H9 (cell line): Measurements from ENCODE around the gene BAIAP2L1. TPM values are rescaled to one million over a fixed set of nuclear protein-coding genes. Genes with fewer than 3 reads are reported as not detected.
"Not testable (repeated sequence)": the region's sequence is repeated elsewhere in the genome, so short reads cannot be mapped to it uniquely, and the experiment has no call there.

Source experiments
- DNase-seq: peaks from one replicate; pipeline ENCODE4 v3.0.0-alpha.2; 2017
- H2AFZ ChIP-seq: one replicate; pipeline ENCODE4 v1.6.1; 2013; ENCODE audit warnings: mild to moderate bottlenecking, low read length, control low read depth, moderate library complexity
- H2AK5ac ChIP-seq: 2 replicates; pipeline ENCODE4 v1.6.1; 2013; ENCODE audit warnings: low read length, control low read depth, mixed read lengths; ENCODE audit not compliant: insufficient read length
- H2BK120ac ChIP-seq: one replicate; pipeline ENCODE4 v1.6.1; 2013; ENCODE audit warnings: low read depth, mild to moderate bottlenecking, low read length, control low read depth, inconsistent platforms; ENCODE audit not compliant: poor library complexity, severe bottlenecking
- H2BK12ac ChIP-seq: 2 replicates; pipeline ENCODE4 v1.6.1; 2013; ENCODE audit warnings: low read length, control low read depth, mixed read lengths, low read depth; ENCODE audit not compliant: insufficient read length
- H2BK15ac ChIP-seq: 2 replicates; pipeline ENCODE4 v1.6.1; 2013; ENCODE audit warnings: low read depth, low read length, control low read depth
- H2BK20ac ChIP-seq: one replicate; pipeline ENCODE4 v1.6.1; 2013; ENCODE audit warnings: low read depth, mild to moderate bottlenecking, low read length, control low read depth, inconsistent platforms; ENCODE audit not compliant: poor library complexity, severe bottlenecking
- H2BK5ac ChIP-seq: 2 replicates; pipeline ENCODE4 v1.6.1; 2013; ENCODE audit warnings: low read length, control low read depth, mixed read lengths; ENCODE audit not compliant: insufficient read length
- H3K14ac ChIP-seq: 2 replicates; pipeline ENCODE4 v1.6.1; 2013; ENCODE audit warnings: low read length, control low read depth; ENCODE audit not compliant: insufficient read depth
- H3K18ac ChIP-seq: 2 replicates; pipeline ENCODE4 v1.6.1; 2013; ENCODE audit warnings: low read depth, mild to moderate bottlenecking, mixed read lengths, low read length, control low read depth; ENCODE audit not compliant: insufficient read length
- H3K23ac ChIP-seq: 2 replicates; pipeline ENCODE4 v1.6.1; 2013; ENCODE audit warnings: low read length, control low read depth, mixed read lengths, low read depth; ENCODE audit not compliant: insufficient read length
- H3K23me2 ChIP-seq: 2 replicates; pipeline ENCODE4 v1.6.1; 2013; ENCODE audit warnings: low read depth, mild to moderate bottlenecking, mixed read lengths, low read length, control low read depth; ENCODE audit not compliant: insufficient read length, poor library complexity, severe bottlenecking
- H3K27ac ChIP-seq: 2 replicates; pipeline ENCODE4 v1.5.1; 2013; ENCODE audit warnings: low read length, control low read depth, mixed read lengths, low read depth; ENCODE audit not compliant: insufficient read length
- H3K27me3 ChIP-seq: 2 replicates; pipeline ENCODE4 v1.6.1; 2013; ENCODE audit warnings: low read length, control low read depth, inconsistent platforms; ENCODE audit not compliant: insufficient read depth
- H3K4ac ChIP-seq: 2 replicates; pipeline ENCODE4 v1.6.1; 2013; ENCODE audit warnings: low read depth, mild to moderate bottlenecking, control low read depth, inconsistent platforms, low read length, moderate library complexity
- H3K4me1 ChIP-seq: 2 replicates; pipeline ENCODE4 v1.6.1; 2013; ENCODE audit warnings: low read length, control low read depth, inconsistent platforms; ENCODE audit not compliant: insufficient read depth
- H3K4me2 ChIP-seq: 2 replicates; pipeline ENCODE4 v1.6.1; 2013; ENCODE audit warnings: low read length, control low read depth, mixed read lengths; ENCODE audit not compliant: insufficient read length, insufficient read depth
- H3K56ac ChIP-seq: 2 replicates; pipeline ENCODE4 v1.6.1; 2013; ENCODE audit warnings: low read depth, mild to moderate bottlenecking, mixed read lengths, low read length, control low read depth; ENCODE audit not compliant: insufficient read length
- H3K79me1 ChIP-seq: 2 replicates; pipeline ENCODE4 v1.6.1; 2013; ENCODE audit warnings: low read depth, mild to moderate bottlenecking, moderate library complexity, low read length, control low read depth, inconsistent platforms; ENCODE audit not compliant: insufficient read depth, poor library complexity, severe bottlenecking
- H3K79me2 ChIP-seq: 2 replicates; pipeline ENCODE4 v1.6.1; 2013; ENCODE audit warnings: low read length, control low read depth, inconsistent platforms; ENCODE audit not compliant: insufficient read depth
- H3K9ac ChIP-seq: 2 replicates; pipeline ENCODE4 v1.6.1; 2013; ENCODE audit warnings: low read length, control low read depth, mixed read lengths; ENCODE audit not compliant: insufficient read length; ENCODE audit errors: extremely low read depth
- H3K9me3 ChIP-seq: one replicate; pipeline ENCODE4 v1.6.1; 2013; ENCODE audit warnings: low read depth, low read length, inconsistent platforms; ENCODE audit not compliant: control insufficient read depth
- H3T11ph ChIP-seq: one replicate; pipeline ENCODE4 v1.6.1; 2013; ENCODE audit warnings: mild to moderate bottlenecking, low read length, control low read depth, inconsistent platforms
- H4K20me1 ChIP-seq: one replicate; pipeline ENCODE4 v1.6.1; 2013; ENCODE audit not compliant: control insufficient read depth, insufficient read length, insufficient read depth
- H4K5ac ChIP-seq: 2 replicates; pipeline ENCODE4 v1.6.1; 2013; ENCODE audit warnings: low read depth, mild to moderate bottlenecking, mixed read lengths, low read length, control low read depth; ENCODE audit not compliant: insufficient read length
- H4K8ac ChIP-seq: replicated peaks from 2 replicates; pipeline ENCODE4 v1.6.1; 2013; ENCODE audit warnings: low read length, control low read depth, mixed read lengths, low read depth; ENCODE audit not compliant: insufficient read length
- H4K91ac ChIP-seq: 2 replicates; pipeline ENCODE4 v1.6.1; 2013; ENCODE audit warnings: low read depth, mild to moderate bottlenecking, moderate library complexity, mixed read lengths, low read length, control low read depth; ENCODE audit not compliant: insufficient read length
- H3K27ac Mint-ChIP-seq, 3 experiments: 2 replicates in 2 of 3; 3 replicates in 1 of 3; pipeline ENCODE4 v1.8.0; 2020 to 2021; ENCODE audit warnings: mixed read lengths in 3 of 3, mild to moderate bottlenecking in 1 of 3, moderate library complexity in 1 of 3
- H3K27me3 Mint-ChIP-seq: 2 replicates; pipeline ENCODE4 v1.8.0; 2021; ENCODE audit warnings: low read depth, mild to moderate bottlenecking, moderate library complexity, mixed read lengths
- H3K36me3 Mint-ChIP-seq, 3 experiments: 2 replicates in 2 of 3; 3 replicates in 1 of 3; pipeline ENCODE4 v1.8.0; 2020 to 2021; ENCODE audit warnings: low read depth in 3 of 3, mixed read lengths in 3 of 3; ENCODE audit not compliant: insufficient read depth in 1 of 3
- H3K4me1 Mint-ChIP-seq, 2 experiments: 2 replicates each; pipeline ENCODE4 v1.8.0; 2020; ENCODE audit warnings: mixed read lengths in 2 of 2
- H3K4me3 Mint-ChIP-seq, 2 experiments: 2 replicates in 1 of 2; 3 replicates in 1 of 2; pipeline ENCODE4 v1.8.0; 2020 to 2021; ENCODE audit warnings: mild to moderate bottlenecking in 2 of 2, mixed read lengths in 2 of 2, moderate library complexity in 1 of 2
- H3K9me3 Mint-ChIP-seq, 2 experiments: 2 replicates in 1 of 2; 3 replicates in 1 of 2; pipeline ENCODE4 v1.8.0; 2020; ENCODE audit warnings: mild to moderate bottlenecking in 2 of 2, mixed read lengths in 2 of 2, moderate library complexity in 1 of 2
- WGBS: extraction: QIAGEN DNeasy Blood & Tissue Kit; methylation state at CpG from one replicate; pipeline ENCODE4 v1.1.7; 2013; ENCODE audit warnings: missing lambda C conversion rate, low lambda C conversion rate, mixed read lengths; ENCODE audit not compliant: insufficient read length; ENCODE audit errors: extremely low coverage; 5-methylcytosine and 5-hydroxymethylcytosine counted together
- total RNA-seq: library from RNA; stranded (reverse); gene quantifications from 2 replicates; pipeline ENCODE4 v1.2.1, GENCODE V29; 2021
- TF ChIP-seq, protein P1 (sequence below): fragments of 200-600 bp; sonication (generic); conservative IDR thresholded peaks from 3 replicates; pipeline ENCODE4 v1.8.0; 2021; ENCODE audit warnings: antibody characterized with exemption, mild to moderate bottlenecking

BAIAP2L1 gene
- total RNA-seq, 1 experiment from 2014 or later: 25.9 TPM

DNA sequence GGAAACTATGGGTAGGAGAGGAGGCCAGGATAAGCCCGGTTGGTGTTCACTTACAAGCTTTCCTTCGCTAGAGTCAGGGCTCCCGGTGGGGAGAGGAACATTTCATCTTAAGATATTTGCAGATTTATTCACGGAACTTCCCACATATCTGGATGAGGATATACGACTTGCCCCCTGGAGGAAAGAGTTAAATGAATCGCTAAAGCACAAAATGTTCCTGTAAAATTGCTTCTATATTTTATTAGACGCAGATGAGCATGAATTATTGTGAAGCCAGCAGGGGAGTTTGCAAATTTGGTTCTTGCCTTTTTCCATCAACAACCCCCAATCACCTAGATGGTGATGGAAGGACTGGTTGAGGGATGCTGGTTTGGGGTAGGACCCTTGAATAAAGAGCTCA is 47.9 kb upstream of the BAIAP2L1 start:
- H3K9me3 Mint-ChIP-seq: peaks cover 17 to 19% of the 10 kb centered on the region in 2 experiments
- peaks cover 11 to 13% of the 10 kb centered on the region in 2 experiments for H3K4me1 Mint-ChIP-seq
- WGBS: no CpG with 5 or more reads among the region's 7 CpGs
- TF ChIP-seq, protein P1, sequence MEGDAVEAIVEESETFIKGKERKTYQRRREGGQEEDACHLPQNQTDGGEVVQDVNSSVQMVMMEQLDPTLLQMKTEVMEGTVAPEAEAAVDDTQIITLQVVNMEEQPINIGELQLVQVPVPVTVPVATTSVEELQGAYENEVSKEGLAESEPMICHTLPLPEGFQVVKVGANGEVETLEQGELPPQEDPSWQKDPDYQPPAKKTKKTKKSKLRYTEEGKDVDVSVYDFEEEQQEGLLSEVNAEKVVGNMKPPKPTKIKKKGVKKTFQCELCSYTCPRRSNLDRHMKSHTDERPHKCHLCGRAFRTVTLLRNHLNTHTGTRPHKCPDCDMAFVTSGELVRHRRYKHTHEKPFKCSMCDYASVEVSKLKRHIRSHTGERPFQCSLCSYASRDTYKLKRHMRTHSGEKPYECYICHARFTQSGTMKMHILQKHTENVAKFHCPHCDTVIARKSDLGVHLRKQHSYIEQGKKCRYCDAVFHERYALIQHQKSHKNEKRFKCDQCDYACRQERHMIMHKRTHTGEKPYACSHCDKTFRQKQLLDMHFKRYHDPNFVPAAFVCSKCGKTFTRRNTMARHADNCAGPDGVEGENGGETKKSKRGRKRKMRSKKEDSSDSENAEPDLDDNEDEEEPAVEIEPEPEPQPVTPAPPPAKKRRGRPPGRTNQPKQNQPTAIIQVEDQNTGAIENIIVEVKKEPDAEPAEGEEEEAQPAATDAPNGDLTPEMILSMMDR: no peak
- no peak overlapping the region for H2BK12ac ChIP-seq
- H3K9ac ChIP-seq: no peak overlapping the region
- no peak overlapping the region for H3K4me3 Mint-ChIP-seq
- no peak overlapping the region for H3K4ac ChIP-seq
- H3K18ac ChIP-seq: no peak overlapping the region
- no peak overlapping the region for H4K91ac ChIP-seq
- no peak for DNase-seq
- H3K36me3 Mint-ChIP-seq: peaks cover 2 to 13% (median 9%) of the 10 kb centered on the region in 3 experiments; a peak in 6 of 7 replicates
- H3K14ac ChIP-seq: no peak overlapping the region
- H4K5ac ChIP-seq: no peak overlapping the region
- no peaks in the 10 kb centered on the region for H3K79me2 ChIP-seq
- no peak overlapping the region for H3K4me2 ChIP-seq
- H4K20me1 ChIP-seq: no peaks in the 10 kb centered on the region
- no peaks in the 10 kb centered on the region for H3K23me2 ChIP-seq
- peak overlapping the region in 1 of 3 experiments; percentile 25; a peak in 1 of 7 replicates for H3K27ac Mint-ChIP-seq
- no peak overlapping the region for H3K23ac ChIP-seq
- H3K27me3 Mint-ChIP-seq: peaks cover 7% of the 10 kb centered on the region
- H3K27ac ChIP-seq: no peak overlapping the region
- H3T11ph ChIP-seq: no peak overlapping the region
- H3K9me3 ChIP-seq: peaks cover 15% of the 10 kb centered on the region
- H2BK5ac ChIP-seq: no peak overlapping the region
- H4K8ac ChIP-seq: no peak overlapping the region
- H3K79me1 ChIP-seq: no peaks in the 10 kb centered on the region
- peaks cover 5% of the 10 kb centered on the region; the same call in 1 of the 2 replicates for H3K4me1 ChIP-seq
- no peak overlapping the region for H2BK15ac ChIP-seq
- H3K56ac ChIP-seq: no peak overlapping the region
- no peak overlapping the region for H2BK120ac ChIP-seq
- no peaks in the 10 kb centered on the region for H3K27me3 ChIP-seq
- H2AFZ ChIP-seq: no peak overlapping the region
- H2BK20ac ChIP-seq: no peak overlapping the region
- H2AK5ac ChIP-seq: no peak overlapping the region

DNA sequence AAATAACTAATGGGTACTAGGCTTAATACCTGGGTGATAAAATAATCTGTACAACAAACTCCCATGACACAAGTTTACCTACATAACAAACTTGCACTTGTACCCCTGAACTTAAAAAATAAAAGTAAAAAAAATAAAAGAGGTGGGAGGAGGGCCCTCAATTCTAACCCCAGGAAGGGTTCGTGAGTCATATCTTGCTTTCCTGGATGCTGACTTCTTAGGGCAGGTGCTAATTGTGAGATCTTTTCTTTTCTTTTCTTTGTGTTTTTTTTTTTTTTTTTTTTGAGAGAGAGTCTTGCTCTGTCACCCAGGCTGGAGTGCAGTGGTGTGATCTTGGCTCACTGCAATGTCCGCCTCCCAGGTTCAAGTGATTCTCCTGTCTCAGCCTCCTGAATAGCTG is 40.1 kb upstream of the BAIAP2L1 start:
- peaks cover 10 to 11% of the 10 kb centered on the region in 2 experiments; a peak in 4 of 5 replicates for H3K9me3 Mint-ChIP-seq
- H3K9me3 ChIP-seq, H3K36me3 Mint-ChIP-seq, H3K79me2 ChIP-seq, H3K4me3 Mint-ChIP-seq, H2BK15ac ChIP-seq, H4K8ac ChIP-seq, H3K4me2 ChIP-seq, H3K4me1 Mint-ChIP-seq, H3K9ac ChIP-seq, H2BK12ac ChIP-seq, DNase-seq, H3K27me3 Mint-ChIP-seq, H4K20me1 ChIP-seq, H3K27ac ChIP-seq, H3K23ac ChIP-seq, H4K5ac ChIP-seq, H2BK20ac ChIP-seq, H3K4me1 ChIP-seq, H2BK120ac ChIP-seq, H4K91ac ChIP-seq, H3K18ac ChIP-seq, H3K14ac ChIP-seq, H3K79me1 ChIP-seq, H2AK5ac ChIP-seq, H3T11ph ChIP-seq, H3K23me2 ChIP-seq, H2AFZ ChIP-seq, H2BK5ac ChIP-seq, H3K56ac ChIP-seq, H3K27me3 ChIP-seq, H3K27ac Mint-ChIP-seq, H3K4ac ChIP-seq: not testable (repeated sequence)
- WGBS: no CpG with 5 or more reads among the region's 2 CpGs
